ENCODE data around the gene EVPL.
"Not testable (repeated sequence)": the region's sequence is repeated elsewhere in the genome, so short reads cannot be mapped to it uniquely, and the experiment has no call there.

EVPL gene

GRCh38 chr17:76027159-76027839 lies at the start of gene EVPL:
Gene EVPL (minus strand): TSS chr17:76027306. CDS start chr17:76027198, 108 bp downstream.
- no peak for DNase-seq

- no peak for DNase-seq
Observed at GRCh38 chr17:76076146-76076764, 49.1 kb upstream of the EVPL start.

DNA sequence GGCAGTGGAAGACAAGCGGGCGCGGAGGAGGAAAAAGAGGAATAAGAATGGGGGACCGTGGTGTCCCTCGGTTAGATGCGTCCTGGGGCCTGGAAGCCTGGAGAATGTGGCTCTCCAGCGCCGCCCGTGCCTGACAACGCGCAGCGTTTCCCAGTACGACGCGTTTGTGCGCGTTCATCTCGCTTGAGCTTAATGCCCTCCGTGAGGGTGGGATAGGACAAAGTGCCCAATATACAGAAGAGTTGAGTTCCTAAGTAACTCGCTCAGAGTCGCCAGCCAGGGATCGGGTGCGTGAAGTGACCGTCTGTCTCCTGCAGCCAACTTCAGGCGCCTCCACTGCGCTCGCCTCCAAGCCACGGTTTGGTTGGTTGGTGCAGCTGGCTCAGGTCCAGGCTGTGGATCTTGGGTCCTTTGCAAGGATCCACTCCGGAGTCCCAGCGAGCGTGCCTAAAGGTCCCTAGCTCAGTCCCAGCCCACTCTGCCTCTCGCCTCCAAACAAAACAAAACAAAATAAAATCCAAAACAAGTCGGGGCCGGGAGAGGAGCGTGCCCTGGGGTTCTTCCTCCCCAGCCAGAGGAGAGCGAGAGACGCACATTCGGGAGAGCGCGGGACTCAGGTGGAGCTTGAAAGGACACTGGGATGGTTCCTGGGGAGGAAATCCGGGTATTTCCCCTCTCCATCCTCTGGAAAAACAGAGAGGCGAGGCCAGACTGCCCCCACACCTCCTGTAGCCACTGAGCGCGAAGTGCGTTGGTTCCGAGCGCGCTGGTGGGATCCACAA lies 48.4 kb upstream of the EVPL start:
- DNase-seq, result no peak

DNA sequence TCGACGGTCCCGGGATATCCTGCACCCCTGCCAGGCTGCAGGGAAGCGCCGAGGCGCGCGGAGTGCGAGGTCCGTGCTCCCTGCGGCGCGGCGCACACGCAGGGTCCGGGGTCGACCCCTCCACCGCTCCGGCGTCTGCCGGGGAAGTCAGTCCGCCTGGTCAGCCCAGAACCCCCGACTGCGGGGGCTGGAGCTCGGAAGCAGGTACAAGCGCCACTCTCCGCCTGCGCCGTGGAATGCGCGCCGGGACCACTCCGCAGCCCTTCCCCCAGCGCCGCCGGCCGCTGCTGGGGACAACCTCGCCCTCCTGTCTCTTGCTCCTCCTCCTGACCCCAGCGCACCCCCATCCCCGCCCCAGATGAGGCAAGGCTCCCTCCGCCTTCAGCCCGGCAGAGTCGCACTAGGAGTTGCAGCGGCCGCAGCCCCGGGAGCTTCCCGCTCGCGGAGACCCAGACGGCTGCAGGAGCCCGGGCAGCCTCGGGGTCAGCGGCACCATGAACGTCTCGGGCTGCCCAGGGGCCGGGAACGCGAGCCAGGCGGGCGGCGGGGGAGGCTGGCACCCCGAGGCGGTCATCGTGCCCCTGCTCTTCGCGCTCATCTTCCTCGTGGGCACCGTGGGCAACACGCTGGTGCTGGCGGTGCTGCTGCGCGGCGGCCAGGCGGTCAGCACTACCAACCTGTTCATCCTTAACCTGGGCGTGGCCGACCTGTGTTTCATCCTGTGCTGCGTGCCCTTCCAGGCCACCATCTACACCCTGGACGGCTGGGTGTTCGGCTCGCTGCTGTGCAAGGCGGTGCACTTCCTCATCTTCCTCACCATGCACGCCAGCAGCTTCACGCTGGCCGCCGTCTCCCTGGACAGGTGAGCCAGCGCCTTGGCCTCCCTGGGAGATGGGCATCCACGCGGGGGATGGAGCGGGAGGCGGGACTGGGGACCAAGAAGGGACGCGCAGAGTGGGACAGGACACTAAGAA lies 47.6 kb upstream of the EVPL start, which contains the start of gene GALR2:
Gene GALR2 (plus strand): TSS at position 392 of the 974 bp plus-strand sequence. CDS start 103 bp downstream, at position 495.
- no peak for DNase-seq

GRCh38 chr17:76072148-76072858 lies 45.2 kb upstream of the EVPL start, which contains the start of gene SRP68:
Gene SRP68 (minus strand): TSS chr17:76072517. CDS start chr17:76072491, 26 bp downstream.
- peak; percentile 87 to 92 for DNase-seq

- DNase-seq, result no peak
Observed at GRCh38 chr17:76071531-76072147, 44.5 kb upstream of the EVPL start.

DNA sequence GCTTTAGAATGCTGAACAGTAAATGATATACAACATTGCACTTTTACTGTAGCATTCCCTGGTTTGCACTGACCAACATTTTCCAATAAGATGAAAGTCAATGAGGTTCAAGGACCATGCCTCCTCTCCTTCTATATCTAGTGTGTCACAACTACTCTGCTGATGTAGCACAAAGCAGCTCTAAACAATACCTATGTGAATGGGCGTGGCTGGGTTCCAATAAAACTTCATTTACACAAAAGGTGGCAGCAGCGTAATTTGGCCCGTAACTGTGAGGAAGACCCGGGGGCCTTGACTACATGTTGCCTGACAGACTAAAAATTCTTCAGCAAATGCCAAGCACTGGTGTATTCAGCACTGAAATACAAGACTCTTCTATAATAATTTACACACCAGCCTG lies 38.7 kb upstream of the EVPL start:
- DNase-seq, result no peak

GRCh38 chr17:76063875-76064546 lies 36.9 kb upstream of the EVPL start:
- no peak for DNase-seq

DNA sequence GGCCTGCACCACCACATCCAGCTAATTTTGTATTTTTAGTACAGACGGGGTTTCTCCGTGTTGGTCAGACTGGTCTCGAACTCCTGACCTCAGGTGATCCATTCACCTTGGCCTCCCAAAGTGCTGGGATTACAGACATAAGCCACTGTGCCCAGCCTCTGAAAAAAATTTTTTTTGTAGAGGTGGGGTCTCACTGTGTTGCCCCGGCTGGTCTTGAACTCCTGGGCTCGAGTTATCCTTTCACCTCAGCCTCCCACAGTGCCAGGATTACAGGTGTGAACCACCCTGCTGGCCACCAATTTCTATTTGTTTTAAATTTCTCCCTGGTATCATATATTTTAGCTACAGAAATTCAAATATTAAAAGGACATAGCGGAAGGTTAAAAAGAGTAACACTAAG lies 31.2 kb upstream of the EVPL start:
- not testable (repeated sequence) for DNase-seq

DNA sequence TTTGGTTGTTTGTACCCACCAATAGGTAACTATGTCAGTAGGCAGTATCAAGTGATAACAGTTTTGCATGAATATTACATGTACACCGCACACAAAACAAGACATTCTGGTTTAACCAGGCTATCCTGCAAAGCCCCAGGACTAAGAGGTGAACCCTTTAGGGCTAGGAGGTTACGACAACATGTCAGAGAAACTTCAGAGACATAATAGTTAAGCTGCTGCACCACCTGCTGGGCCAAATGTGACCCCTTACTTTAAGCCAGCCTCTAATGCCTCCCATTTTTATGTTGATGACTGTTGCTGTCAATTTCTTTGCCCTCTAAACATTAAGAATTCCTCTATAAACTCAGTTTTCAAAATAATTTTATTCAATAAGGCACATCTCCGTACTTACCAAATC lies 29.8 kb upstream of the EVPL start:
- no peak for DNase-seq

DNA sequence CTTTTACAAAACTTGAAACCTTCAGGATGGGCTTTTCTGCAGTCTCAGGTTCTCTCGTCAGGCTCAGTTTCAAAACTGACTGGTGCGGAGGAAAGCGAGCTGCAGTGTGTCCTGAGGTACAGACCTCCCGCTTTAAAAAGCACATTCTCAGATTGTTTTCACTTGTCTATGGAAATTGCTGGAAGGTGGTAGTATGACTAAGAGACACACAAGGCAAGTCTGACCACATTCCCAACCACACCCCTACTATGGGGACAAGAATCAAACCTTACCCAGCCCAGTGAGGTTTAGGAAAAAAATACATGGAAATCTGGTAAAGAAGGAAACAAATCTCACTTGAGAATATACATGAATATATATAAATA lies 27.0 kb upstream of the EVPL start:
- no peak for DNase-seq

- no peak for DNase-seq
Observed at GRCh38 chr17:76053246-76054111, 26.4 kb upstream of the EVPL start.

DNA sequence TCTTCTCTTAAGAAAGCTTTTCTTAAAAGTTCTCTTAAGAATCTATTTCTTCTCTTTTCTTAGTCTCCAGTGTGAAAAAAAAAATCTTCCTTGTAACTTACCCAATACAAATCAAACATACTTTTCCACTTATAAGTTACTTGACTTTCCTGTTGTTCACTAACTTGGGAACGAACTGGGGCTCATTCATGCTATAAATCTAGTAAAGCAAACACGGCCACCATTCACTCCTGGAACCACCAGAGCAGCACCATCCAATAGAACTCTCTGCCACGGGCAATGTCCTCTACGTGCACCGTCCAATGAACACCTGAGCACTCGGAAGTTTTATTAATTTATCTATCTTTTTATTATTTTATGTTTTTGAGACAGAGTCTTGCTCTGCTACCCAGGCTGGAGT lies 24.5 kb upstream of the EVPL start:
- no peak for DNase-seq

DNA sequence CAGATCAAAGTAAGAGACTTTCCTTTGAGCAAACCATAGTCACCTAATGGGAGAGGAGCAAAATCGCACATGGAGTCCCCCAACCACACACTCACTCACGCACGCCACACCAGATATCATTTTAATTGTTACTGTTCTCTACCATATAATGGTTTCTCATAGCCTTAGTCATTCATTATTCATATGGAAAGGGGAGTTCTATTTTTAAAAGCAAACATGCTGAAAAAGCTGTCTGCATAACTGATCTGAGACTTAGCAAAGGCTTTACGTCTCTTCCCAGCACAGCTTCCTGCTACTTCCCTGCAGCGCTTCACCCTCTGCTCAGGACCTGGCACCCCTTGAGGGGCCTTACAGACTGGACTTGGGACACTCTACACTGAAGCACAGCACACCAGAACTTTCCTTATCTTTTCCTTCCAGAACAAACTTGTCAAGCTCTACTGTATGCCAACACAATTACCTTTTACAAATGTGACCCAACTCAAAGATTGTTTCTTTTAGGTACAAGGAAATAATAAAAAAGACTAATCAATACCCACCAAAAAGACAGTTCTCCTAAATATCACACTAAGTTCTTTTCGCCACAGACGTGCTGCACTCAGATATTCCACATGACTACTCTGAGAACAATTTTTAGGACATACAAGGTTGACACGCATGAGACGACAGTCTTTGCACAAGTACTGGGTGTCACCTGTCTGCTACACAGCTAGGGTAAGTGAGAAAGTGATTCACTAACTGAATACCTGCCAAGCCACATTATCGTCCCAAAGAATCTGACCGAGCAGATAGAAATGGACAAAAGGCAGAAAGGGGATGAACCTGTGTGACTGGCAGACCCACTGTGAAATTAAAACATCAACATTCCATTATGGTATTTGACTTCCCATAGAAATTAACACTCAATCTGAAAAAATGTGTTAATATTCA lies 23.7 kb upstream of the EVPL start:
- DNase-seq, result no peak

GRCh38 chr17:76049836-76050537 lies 22.9 kb upstream of the EVPL start:
- no peak for DNase-seq

DNA sequence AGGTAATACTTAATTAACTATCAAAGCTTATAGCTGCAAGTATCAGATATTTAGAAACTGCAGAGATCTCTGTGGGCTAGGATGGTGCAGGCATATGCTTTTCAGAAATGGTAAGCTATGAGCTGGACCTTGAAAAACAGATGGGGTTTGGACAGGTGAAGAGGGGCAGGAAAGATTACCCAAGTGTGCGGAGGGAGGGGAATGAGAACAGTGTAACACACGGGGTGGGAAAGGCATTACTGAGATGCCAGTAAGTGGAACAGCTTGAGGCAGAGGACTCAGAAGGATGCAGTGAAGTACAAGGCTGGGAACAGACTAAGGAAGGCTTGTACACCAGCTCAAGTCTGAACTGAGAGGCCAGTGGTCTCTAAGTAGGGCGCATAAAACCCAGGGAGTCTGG lies 22.1 kb upstream of the EVPL start:
- no peak for DNase-seq

DNA sequence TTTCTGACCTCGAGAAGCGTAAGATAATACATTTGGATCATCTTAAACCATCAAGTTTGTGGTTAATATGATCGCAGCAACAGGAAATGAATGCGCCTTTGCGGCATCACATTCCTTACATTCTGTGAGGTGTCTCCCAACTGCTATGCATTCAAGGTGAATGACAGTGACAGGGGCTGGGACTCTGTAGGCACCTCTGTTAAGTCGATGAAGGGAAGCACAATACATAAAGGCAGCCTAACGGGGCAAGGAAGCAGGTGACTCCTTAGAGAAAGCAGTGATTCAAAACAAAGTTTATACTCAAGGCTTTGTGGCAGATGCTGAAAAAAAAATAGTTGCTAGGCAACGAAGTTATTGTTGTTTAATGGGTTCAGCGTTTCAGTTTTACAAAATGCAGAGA lies 21.6 kb upstream of the EVPL start:
- DNase-seq, result no peak

GRCh38 chr17:76048025-76048605 lies 21.0 kb upstream of the EVPL start:
- no peak for DNase-seq
